ENCODE results near the gene OSTM1. TPM values are rescaled to one million over a fixed set of nuclear protein-coding genes. Genes with fewer than 3 reads are reported as not detected.
"Not testable (repeated sequence)": the region's sequence is repeated elsewhere in the genome, so short reads cannot be mapped to it uniquely, and the experiment has no call there.

Gene OSTM1
- total RNA-seq, 2 experiments from 2014 or later, result 10.5 to 19.1 TPM

GRCh38 chr6:108013787-108014439, 60.6 kb downstream of the OSTM1 start:
- intact Hi-C loops (cut with micrococcal nuclease; ENCODE audit: unreplicated experiment), result no loop called here
- H3K79me2 ChIP-seq (ENCODE audit: insufficient read depth, low read depth, low read length), result no peaks in the 10 kb centered on the region
- POLR2A ChIA-PET, result interaction anchor here (0.8 to 1.0 kb wide), 2 partner anchors 15 to 16 kb away, joined by 3 read pairs; no protein-coding TSS in a partner anchor
- no peak for DNase-seq (ENCODE audit: low spot score)
- no peaks in the 10 kb centered on the region for H4K20me1 ChIP-seq (ENCODE audit: insufficient read depth, low read length)
- H3K4me3 ChIP-seq (ENCODE audit: low read depth, low read length, poor library complexity, severe bottlenecking), result no peak overlapping the region
- CTCF ChIA-PET (ENCODE audit: unreplicated experiment), result no interaction called here
- H3K9me2 ChIP-seq (ENCODE audit: insufficient read depth, low read length), result no peaks in the 10 kb centered on the region
- no TSS peak for BruUV-seq (replicated peaks)
- no peaks in the 10 kb centered on the region for H3K4me1 ChIP-seq (ENCODE audit: insufficient read depth, low read length, poor library complexity, severe bottlenecking)
- H3K4me2 ChIP-seq (ENCODE audit: low read length), result no peak overlapping the region
- no peak overlapping the region for H2AFZ ChIP-seq (ENCODE audit: low read length)
- TF ChIP-seq EZH2phosphoT487 (IDR thresholded peaks at IDR 0.05; ENCODE audit: borderline replicate concordance, low read depth, low read length) (no peak), CTCF (conservative IDR thresholded peaks at IDR 0.05; ENCODE audit: low read length) (no peak)
- 0 out of 2 replicates have a peak, but pooled peaks cover 8% of the 10 kb centered on the region for H3K9me3 ChIP-seq (ENCODE audit: low read length)
- H3K36me3 ChIP-seq (ENCODE audit: insufficient read depth, low read length), result no peaks in the 10 kb centered on the region
- no peak overlapping the region for H3K27ac ChIP-seq (ENCODE audit: low read depth, low read length, poor library complexity, severe bottlenecking)

- no peak overlapping the region for H2AFZ ChIP-seq (ENCODE audit: low read length)
- POLR2A ChIA-PET, result interaction anchor here (0.5 to 0.6 kb wide), 2 partner anchors 25 to 166 kb away, joined by 3 read pairs; no protein-coding TSS in a partner anchor
Measured at GRCh38 chr6:108009894-108010293, 64.6 kb downstream of the OSTM1 start.

GRCh38 chr6:108009258-108009657, 65.3 kb downstream of the OSTM1 start:
- H3K4me2 ChIP-seq (ENCODE audit: low read length); H4K20me1 ChIP-seq (ENCODE audit: insufficient read depth, low read length); H3K79me2 ChIP-seq (ENCODE audit: insufficient read depth, low read depth, low read length); POLR2A ChIA-PET; H3K9me2 ChIP-seq (ENCODE audit: insufficient read depth, low read length); H3K36me3 ChIP-seq (ENCODE audit: insufficient read depth, low read length); H3K4me1 ChIP-seq (ENCODE audit: insufficient read depth, low read length, poor library complexity, severe bottlenecking); H3K9me3 ChIP-seq (ENCODE audit: low read length); H3K4me3 ChIP-seq (ENCODE audit: low read depth, low read length, poor library complexity, severe bottlenecking); BruUV-seq (replicated peaks); intact Hi-C loops (cut with micrococcal nuclease; ENCODE audit: unreplicated experiment); H2AFZ ChIP-seq (ENCODE audit: low read length); H3K27ac ChIP-seq (ENCODE audit: low read depth, low read length, poor library complexity, severe bottlenecking); CTCF ChIA-PET (ENCODE audit: unreplicated experiment); DNase-seq (ENCODE audit: low spot score): not testable (repeated sequence)

More at GRCh38 chr6:108009894-108010293, 64.6 kb downstream of the OSTM1 start:
- TF ChIP-seq EZH2phosphoT487 (IDR thresholded peaks at IDR 0.05; ENCODE audit: borderline replicate concordance, low read depth, low read length), result no peak
- no peak for TF ChIP-seq CTCF (conservative IDR thresholded peaks at IDR 0.05; ENCODE audit: low read length)
- DNase-seq (ENCODE audit: low spot score), result no peak
- Histone ChIP-seq H3K79me2 (ENCODE audit: insufficient read depth, low read depth, low read length) (no peaks in the 10 kb centered on the region), H4K20me1 (ENCODE audit: insufficient read depth, low read length) (no peaks in the 10 kb centered on the region), H3K9me2 (ENCODE audit: insufficient read depth, low read length) (no peaks in the 10 kb centered on the region), H3K4me2 (ENCODE audit: low read length) (no peak overlapping the region), H3K4me3 (ENCODE audit: low read depth, low read length, poor library complexity, severe bottlenecking) (no peak overlapping the region), H3K36me3 (ENCODE audit: insufficient read depth, low read length) (no peaks in the 10 kb centered on the region), H3K27ac (ENCODE audit: low read depth, low read length, poor library complexity, severe bottlenecking) (no peak overlapping the region), H3K4me1 (ENCODE audit: insufficient read depth, low read length, poor library complexity, severe bottlenecking) (no peaks in the 10 kb centered on the region), H3K9me3 (ENCODE audit: low read length) (no peaks in the 10 kb centered on the region)
- CTCF ChIA-PET (ENCODE audit: unreplicated experiment), result no interaction called here
- intact Hi-C loops (cut with micrococcal nuclease; ENCODE audit: unreplicated experiment), result no loop called here
- no TSS peak for BruUV-seq (replicated peaks)
